HL-60 (cell line): ENCODE data around the gene DDAH1.

Experiments used
- CTCF ChIP-seq: IDR thresholded peaks from one replicate; pipeline ENCODE4 v1.5.1; 2011; ENCODE audit warnings: low read length, control low read depth, inconsistent platforms; ENCODE audit not compliant: insufficient read depth
- GABPA ChIP-seq: IDR thresholded peaks from 2 replicates; pipeline ENCODE4 v1.6.1; 2012; ENCODE audit warnings: low read depth
- POLR2AphosphoS5 ChIP-seq: IDR thresholded peaks from 2 replicates; pipeline ENCODE4 v1.6.1; 2012; ENCODE audit warnings: low read depth
- REST ChIP-seq: IDR thresholded peaks from 2 replicates; pipeline ENCODE4 v1.6.1; 2012; ENCODE audit warnings: low read depth; ENCODE audit not compliant: insufficient replicate concordance

DNA sequence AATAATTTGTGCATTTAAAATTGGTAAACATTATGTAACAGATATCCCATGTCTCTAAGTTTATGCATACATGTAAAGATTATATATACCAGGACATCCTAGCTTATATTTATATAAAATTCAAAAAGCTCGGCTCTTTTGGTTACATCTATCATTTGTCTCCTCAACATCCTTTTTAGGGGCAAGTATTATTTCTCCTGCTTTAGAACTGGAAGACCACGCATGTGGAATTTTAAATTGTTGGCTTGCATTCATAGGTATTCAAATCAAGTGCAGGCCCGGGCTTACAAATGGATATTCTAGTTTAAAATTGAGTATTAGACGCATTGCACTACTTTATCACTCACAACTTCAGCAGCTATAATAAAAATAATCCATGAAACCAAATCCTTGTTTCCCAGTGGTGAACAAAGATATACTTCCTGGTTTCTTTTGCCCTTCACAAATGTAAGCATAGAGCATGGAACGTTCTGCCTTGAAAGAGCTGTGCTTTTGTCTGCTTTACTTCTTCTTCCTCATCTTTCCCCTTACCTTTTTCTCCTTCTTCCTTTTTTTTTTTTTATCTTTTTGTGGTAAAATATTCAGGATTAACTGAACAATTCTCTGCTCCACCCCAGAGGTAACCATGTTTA is 57.1 kb downstream of the DDAH1 start:
- TF ChIP-seq GABPA = no peak
- no peak for TF ChIP-seq CTCF
- TF ChIP-seq POLR2AphosphoS5 = no peak
- TF ChIP-seq REST = no peak
